ENCODE data around the gene HEY2.

- TF ChIP-seq, protein P1, sequence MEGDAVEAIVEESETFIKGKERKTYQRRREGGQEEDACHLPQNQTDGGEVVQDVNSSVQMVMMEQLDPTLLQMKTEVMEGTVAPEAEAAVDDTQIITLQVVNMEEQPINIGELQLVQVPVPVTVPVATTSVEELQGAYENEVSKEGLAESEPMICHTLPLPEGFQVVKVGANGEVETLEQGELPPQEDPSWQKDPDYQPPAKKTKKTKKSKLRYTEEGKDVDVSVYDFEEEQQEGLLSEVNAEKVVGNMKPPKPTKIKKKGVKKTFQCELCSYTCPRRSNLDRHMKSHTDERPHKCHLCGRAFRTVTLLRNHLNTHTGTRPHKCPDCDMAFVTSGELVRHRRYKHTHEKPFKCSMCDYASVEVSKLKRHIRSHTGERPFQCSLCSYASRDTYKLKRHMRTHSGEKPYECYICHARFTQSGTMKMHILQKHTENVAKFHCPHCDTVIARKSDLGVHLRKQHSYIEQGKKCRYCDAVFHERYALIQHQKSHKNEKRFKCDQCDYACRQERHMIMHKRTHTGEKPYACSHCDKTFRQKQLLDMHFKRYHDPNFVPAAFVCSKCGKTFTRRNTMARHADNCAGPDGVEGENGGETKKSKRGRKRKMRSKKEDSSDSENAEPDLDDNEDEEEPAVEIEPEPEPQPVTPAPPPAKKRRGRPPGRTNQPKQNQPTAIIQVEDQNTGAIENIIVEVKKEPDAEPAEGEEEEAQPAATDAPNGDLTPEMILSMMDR (IDR thresholded peaks at IDR 0.05; ENCODE audit: control extremely low read depth in 1 of 3, insufficient read depth in 1 of 3, low read depth in 1 of 3, low read length in 3 of 3), result no peak
- no peak for TF ChIP-seq POLR2AphosphoS5 (IDR thresholded peaks at IDR 0.05; ENCODE audit: low read depth, low read length)
Measured at GRCh38 chr6:125797886-125798444, 48.5 kb downstream of the HEY2 start.

Measured in H1 (cell line).